NT2/D1 (cell line): ENCODE data around the gene ECI2.

Experiments
- YY1 ChIP-seq: IDR thresholded peaks from 2 replicates; pipeline ENCODE4 v1.6.1; 2011; ENCODE audit not compliant: insufficient read length, insufficient read depth
- ZNF274 ChIP-seq: IDR thresholded peaks from 2 replicates; pipeline ENCODE4 v1.6.1; 2011; ENCODE audit warnings: mild to moderate bottlenecking, low read depth, low read length

GRCh38 chr6:4108561-4109093 lies 26.7 kb downstream of the ECI2 start:
- TF ChIP-seq YY1 (no peak), ZNF274 (no peak)
